Neural crest cell (in vitro differentiated cells): ENCODE results near the gene DUSP3. TPM values are rescaled to one million over a fixed set of nuclear protein-coding genes. Genes with fewer than 3 reads are reported as not detected.

Experiments used
- DNase-seq: peaks from one replicate; pipeline ENCODE4 v3.0.0; 2021; ENCODE audit warnings: low read depth, mixed read lengths, low spot score
- H3K27ac Mint-ChIP-seq: one replicate; pipeline ENCODE4 v1.8.0; 2021; ENCODE audit warnings: mild to moderate bottlenecking, mixed read lengths; ENCODE audit not compliant: unreplicated experiment
- H3K27me3 Mint-ChIP-seq: 2 replicates; pipeline ENCODE4 v1.8.0; 2021; ENCODE audit warnings: low read depth, mild to moderate bottlenecking, mixed read lengths
- H3K36me3 Mint-ChIP-seq: 2 replicates; pipeline ENCODE4 v1.8.0; 2021; ENCODE audit warnings: low read depth, mild to moderate bottlenecking, mixed read lengths
- H3K4me1 Mint-ChIP-seq: 2 replicates; pipeline ENCODE4 v1.8.0; 2021; ENCODE audit warnings: mixed read lengths
- H3K4me3 Mint-ChIP-seq: one replicate; pipeline ENCODE4 v1.8.0; 2021; ENCODE audit warnings: mild to moderate bottlenecking, mixed read lengths
- H3K9me3 Mint-ChIP-seq: 2 replicates; pipeline ENCODE4 v1.8.0; 2021; ENCODE audit warnings: mixed read lengths
- CTCF ChIP-seq: fragments of 200-600 bp; sonication (generic); conservative IDR thresholded peaks from 2 replicates; pipeline ENCODE4 v1.5.0; 2021; ENCODE audit warnings: antibody characterized with exemption, mild to moderate bottlenecking
- total RNA-seq: library from RNA; stranded (reverse); gene quantifications from 2 replicates; pipeline ENCODE4 v1.2.1, GENCODE V29; 2021

Gene DUSP3
- total RNA-seq, 1 donor from 2014 or later = 33.3 TPM

DNA sequence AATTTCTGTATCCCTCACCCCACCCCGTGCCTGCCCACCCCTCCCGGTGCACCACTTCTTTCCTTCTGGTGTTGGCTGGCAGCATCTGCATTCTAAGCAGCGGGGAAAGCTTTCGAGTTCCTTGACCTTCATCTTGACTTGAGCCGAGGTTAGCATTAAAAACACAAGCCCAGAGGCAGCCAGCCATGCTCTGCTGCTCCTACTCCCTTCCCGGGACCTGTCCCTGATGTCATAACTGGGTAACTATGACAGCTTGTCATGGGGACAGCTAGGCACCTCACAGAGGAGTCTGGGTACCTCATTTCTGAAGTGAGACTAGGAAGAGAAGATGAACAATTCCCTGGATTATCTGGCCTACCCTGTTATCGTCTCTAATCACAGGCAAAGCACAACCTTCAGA is 1.4 kb upstream of the DUSP3 start, which contains the start of gene CFAP97D1:
Gene CFAP97D1 (plus strand): TSS at position 301 of the 400 bp plus-strand sequence. CDS start 28 bp downstream, at position 329.
- H3K27ac Mint-ChIP-seq = peak within 1 kb of the TSS; percentile 22
- H3K27me3 Mint-ChIP-seq = peaks cover 24% of the 10 kb centered on the region
- no peak for TF ChIP-seq CTCF
- H3K4me3 Mint-ChIP-seq = peak within 1 kb of the TSS; percentile 87
- no peaks in the 10 kb centered on the region for H3K36me3 Mint-ChIP-seq
- peaks cover 19% of the 10 kb centered on the region for H3K4me1 Mint-ChIP-seq
- no peak for DNase-seq
- H3K9me3 Mint-ChIP-seq = no peaks in the 10 kb centered on the region

DNA sequence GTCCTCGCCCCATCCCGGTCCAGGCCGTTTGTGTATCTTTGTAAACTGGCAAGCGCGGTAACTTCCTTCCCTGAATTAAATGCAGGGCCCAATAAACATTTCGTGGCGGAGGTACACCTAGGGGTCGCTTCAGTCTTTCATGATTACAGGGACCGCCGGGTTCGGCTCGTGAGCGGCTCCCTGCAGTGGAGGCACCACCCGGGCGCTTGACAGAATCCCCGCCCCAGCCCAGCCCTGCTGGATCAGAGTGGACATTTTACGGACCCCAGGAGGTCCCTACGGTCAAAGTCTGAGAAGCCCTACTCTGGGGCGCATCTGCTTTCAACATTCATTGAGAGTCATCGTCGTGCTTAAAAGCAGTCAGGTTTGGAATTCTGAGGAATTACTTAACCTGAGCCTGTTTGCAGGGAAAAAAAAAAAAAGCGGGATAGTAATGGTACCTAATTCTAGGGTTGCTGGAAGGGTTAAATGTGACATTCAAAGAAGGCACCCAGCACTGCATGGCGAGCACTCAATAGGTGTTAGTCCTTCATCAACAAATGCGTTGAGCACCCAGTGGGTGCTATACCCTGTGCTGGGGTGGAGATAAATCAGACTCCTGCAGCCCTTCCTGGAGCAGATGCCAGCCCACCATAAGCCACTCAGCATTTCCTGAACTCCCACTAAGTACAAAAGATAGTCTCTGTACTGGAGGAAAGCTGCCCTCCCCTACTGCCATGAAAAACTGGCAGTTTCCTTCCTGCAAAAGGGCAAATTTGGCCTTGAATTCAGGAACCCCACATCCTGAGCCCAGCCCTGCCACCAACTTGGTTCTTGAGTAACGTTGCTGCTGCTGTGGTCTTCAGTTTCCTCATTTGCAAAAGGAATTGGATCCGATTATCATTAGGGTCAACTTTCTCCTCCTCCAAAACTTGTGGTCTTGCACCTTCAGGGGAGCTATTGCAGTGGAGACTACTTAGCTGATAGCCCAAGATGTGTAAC is 658 bp upstream of the DUSP3 start:
- H3K4me1 Mint-ChIP-seq = peaks cover 15% of the 10 kb centered on the region
- H3K4me3 Mint-ChIP-seq = peak overlapping the region; percentile 87
- DNase-seq = no peak
- H3K9me3 Mint-ChIP-seq = no peaks in the 10 kb centered on the region
- no peak for TF ChIP-seq CTCF
- H3K36me3 Mint-ChIP-seq = no peaks in the 10 kb centered on the region
- H3K27ac Mint-ChIP-seq = peak overlapping the region; percentile 22
- H3K27me3 Mint-ChIP-seq = peaks cover 24% of the 10 kb centered on the region

DNA sequence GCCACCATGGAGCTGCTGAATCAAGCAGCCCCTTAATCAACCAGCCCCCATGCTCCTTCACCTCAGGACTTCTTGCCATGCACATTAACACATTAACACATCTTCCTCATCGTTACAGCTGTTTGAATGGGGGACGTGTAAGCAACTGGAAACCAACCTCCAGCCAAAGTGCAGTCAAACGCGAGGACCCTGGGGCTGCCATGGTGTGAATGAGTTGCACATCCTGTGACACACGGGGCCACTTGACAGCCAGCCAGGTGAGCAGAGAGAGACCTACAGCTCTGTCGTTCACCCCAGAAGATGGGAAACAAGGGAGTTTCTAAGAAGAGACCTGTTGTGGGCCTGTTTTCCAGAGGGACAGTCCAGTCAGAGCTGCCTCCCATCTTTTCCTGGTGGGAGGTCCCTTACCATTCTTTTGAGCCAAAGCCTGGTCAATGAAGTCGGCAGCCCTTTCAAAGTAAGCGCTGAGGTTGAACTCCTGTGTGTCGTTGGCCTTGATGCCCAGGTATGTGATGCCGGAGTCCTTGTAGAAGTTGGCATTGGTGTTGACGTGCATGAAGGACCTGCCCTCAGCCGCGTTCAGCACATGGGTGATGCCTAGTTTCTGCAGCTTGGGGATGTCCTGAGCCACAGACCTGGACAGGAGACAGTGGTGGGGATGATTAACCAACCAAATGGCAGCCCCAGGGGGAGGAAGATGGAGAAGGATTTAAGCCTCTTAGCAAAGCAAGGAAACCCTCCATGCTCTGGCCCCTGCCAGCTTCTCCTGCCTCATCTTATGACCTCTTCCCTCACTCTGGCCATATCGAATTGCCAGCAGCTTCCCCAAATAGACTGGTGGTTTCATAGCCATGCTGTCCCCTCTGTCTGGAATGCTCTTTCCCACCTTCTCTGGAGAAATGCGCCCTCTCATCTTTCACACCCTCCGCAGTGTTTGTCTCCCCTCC is 4.2 kb downstream of the DUSP3 start:
- Mint-ChIP-seq H3K27ac (no peak overlapping the region), H3K4me1 (peaks cover 12% of the 10 kb centered on the region), H3K27me3 (peaks cover 5% of the 10 kb centered on the region), H3K9me3 (no peaks in the 10 kb centered on the region), H3K4me3 (no peak overlapping the region), H3K36me3 (peaks cover 8% of the 10 kb centered on the region)
- TF ChIP-seq CTCF = no peak
- DNase-seq = no peak

GRCh38 chr17:43772877-43773648 is 5.7 kb downstream of the DUSP3 start:
- Mint-ChIP-seq H3K36me3 (peaks cover 9% of the 10 kb centered on the region), H3K27ac (peak overlapping the region; percentile 71), H3K4me1 (peaks cover 6% of the 10 kb centered on the region), H3K9me3 (no peaks in the 10 kb centered on the region), H3K4me3 (peak overlapping the region; percentile 27), H3K27me3 (no peaks in the 10 kb centered on the region)
- TF ChIP-seq CTCF = no peak
- DNase-seq = no peak

GRCh38 chr17:43771463-43771862 is 7.3 kb downstream of the DUSP3 start:
- peaks cover 9% of the 10 kb centered on the region for H3K36me3 Mint-ChIP-seq
- no peaks in the 10 kb centered on the region for H3K9me3 Mint-ChIP-seq
- H3K4me3 Mint-ChIP-seq = no peak overlapping the region
- H3K27ac Mint-ChIP-seq = no peak overlapping the region
- no peak for DNase-seq
- H3K27me3 Mint-ChIP-seq = no peaks in the 10 kb centered on the region
- TF ChIP-seq CTCF = no peak
- peaks cover 2% of the 10 kb centered on the region for H3K4me1 Mint-ChIP-seq
